K562 (cell line): ENCODE measurements around the gene COMMD10. TPM values are rescaled to one million over a fixed set of nuclear protein-coding genes. Genes with fewer than 3 reads are reported as not detected.
A peak's percentile ranks its signal among the peaks of the same experiment; 100 is the strongest.

ENCODE experiments used
- ATF1 ChIP-seq, 2 experiments: fragments of 450-650 bp in 1 of 2; IDR thresholded peaks; 2 replicates each; pipeline ENCODE4 v1.6.1; 2016; ENCODE audit warnings: missing compliant biosample characterization in 1 of 2, missing genetic modification characterization in 1 of 2
- ATF2 ChIP-seq: sonication (generic); formaldehyde crosslinking; IDR thresholded peaks from 2 replicates; pipeline ENCODE4 v1.8.1; 2022; ENCODE audit warnings: missing genetic modification reagents
- CEBPB ChIP-seq: fragments of 450-650 bp; IDR thresholded peaks from 2 replicates; pipeline ENCODE4 v1.6.1; 2016; ENCODE audit warnings: missing genetic modification characterization, missing compliant biosample characterization
- CHCHD3 ChIP-seq: fragments of 250-450 bp; sonication (Bioruptor Pico); IDR thresholded peaks from 2 replicates; pipeline ENCODE4 v2.1.2; 2022; ENCODE audit warnings: mild to moderate bottlenecking
- ETV1 ChIP-seq: fragments of 450-650 bp; conservative IDR thresholded peaks from 2 replicates; pipeline ENCODE4 v1.6.1; 2016; ENCODE audit warnings: missing genetic modification characterization, control low read depth, low read depth, missing compliant biosample characterization
- NEUROD1 ChIP-seq: fragments of 150-350 bp; IDR thresholded peaks from 2 replicates; pipeline ENCODE4 v1.6.1; 2014; ENCODE audit warnings: borderline replicate concordance, low read length, low read depth; ENCODE audit not compliant: partially characterized antibody
- PCBP1 ChIP-seq: fragments of 200-400 bp; formaldehyde crosslinking; IDR thresholded peaks from 2 replicates; pipeline ENCODE4 v1.6.1; 2018; ENCODE audit warnings: mild to moderate bottlenecking, low read depth, low read length; ENCODE audit not compliant: poor library complexity, severe bottlenecking
- RHOXF2B ChIP-seq: fragments of 250-450 bp; sonication (Bioruptor Pico); conservative IDR thresholded peaks from 2 replicates; pipeline ENCODE4 v1.5.1; 2021
- SIN3B ChIP-seq: fragments of 450-650 bp; IDR thresholded peaks from 2 replicates; pipeline ENCODE4 v1.6.1; 2017; ENCODE audit warnings: low read depth, mild to moderate bottlenecking, moderate library complexity
- SLC30A9 ChIP-seq: fragments of 250-450 bp; sonication (Bioruptor Pico); IDR thresholded peaks from 2 replicates; pipeline ENCODE4 v1.8.0; 2022; ENCODE audit warnings: mild to moderate bottlenecking, moderate library complexity
- STAT5A ChIP-seq: IDR thresholded peaks from 2 replicates; pipeline ENCODE4 v1.6.1; 2012; ENCODE audit warnings: low read length, inconsistent platforms, borderline replicate concordance
- TBL1XR1 ChIP-seq, 2 experiments: IDR thresholded peaks; 2 replicates each; pipeline ENCODE4 v1.6.1; 2012; ENCODE audit warnings: improper control_type of control experiment in 2 of 2, low read length in 2 of 2, mild to moderate bottlenecking in 1 of 2
- ZBTB9 ChIP-seq: fragments of 450-650 bp; formaldehyde crosslinking; IDR thresholded peaks from 2 replicates; pipeline ENCODE4 v1.4.0; 2020; ENCODE audit warnings: mild to moderate bottlenecking, moderate library complexity
- ZFX ChIP-seq: sonication (generic); formaldehyde crosslinking; IDR thresholded peaks from 2 replicates; pipeline ENCODE4 v1.8.0; 2022; ENCODE audit warnings: mild to moderate bottlenecking, missing genetic modification reagents, moderate library complexity
- ZNF121 ChIP-seq: sonication (generic); formaldehyde crosslinking; conservative IDR thresholded peaks from 2 replicates; pipeline ENCODE4 v1.8.0; 2022; ENCODE audit warnings: missing genetic modification reagents
- ZNF436 ChIP-seq: fragments of 250-450, 450-650 bp; sonication (Bioruptor Pico); formaldehyde crosslinking; IDR thresholded peaks from 2 replicates; pipeline ENCODE4 v1.7.0; 2020; ENCODE audit warnings: mild to moderate bottlenecking
- ZNF717 ChIP-seq: fragments of 250-450 bp; sonication (Bioruptor Pico); IDR thresholded peaks from 2 replicates; pipeline ENCODE4 v1.5.0; 2021
- polyA plus RNA-seq, 8 experiments: library from polyadenylated mRNA; depleted of rRNA in 4 of 8; stranded (reverse) in 5 of 8; unstranded in 3 of 8; fragments of >200 nt; fragmentation: Nextera tagmentation in 2 of 8; fragmentation: Illumina TruSeq in 1 of 8; extraction: Ambion mirVana in 2 of 8; extraction: Trizol in 1 of 8; gene quantifications; 2 replicates each; pipeline versions ENCODE4 v1.2.1 to v1.2.3, GENCODE V29; 2011 to 2014; ENCODE audit warnings: inconsistent platforms in 1 of 8, missing spikeins in 1 of 8
- total RNA-seq, 7 experiments: library from RNA; depleted of rRNA in 6 of 7; stranded (reverse); fragments of >200 nt in 6 of 7; fragmentation: Illumina TruSeq in 2 of 7; extraction: Trizol in 2 of 7; gene quantifications; 2 replicates each; pipeline versions ENCODE4 v1.2.1 to v1.2.3, GENCODE V29; 2011 to 2021; ENCODE audit warnings: low replicate concordance in 1 of 7
- TF ChIP-seq, protein P1 (sequence below), 3 experiments: fragments of 200-800 bp in 1 of 3; sonication (Bioruptor generic) in 1 of 3; sonication (generic) in 1 of 3; formaldehyde crosslinking in 1 of 3; IDR thresholded peaks; 2 replicates each; pipeline versions ENCODE4 v1.6.1 to v1.8.0; 2016 to 2022; ENCODE audit warnings: mild to moderate bottlenecking in 2 of 3, missing compliant biosample characterization in 2 of 3, missing genetic modification characterization in 2 of 3, missing genetic modification reagents in 1 of 3
- TF ChIP-seq, protein P2 (sequence below): sonication (generic); formaldehyde crosslinking; IDR thresholded peaks from 2 replicates; pipeline ENCODE4 v1.9.0; 2022; ENCODE audit warnings: mild to moderate bottlenecking, missing genetic modification reagents
- TF ChIP-seq, protein P3 (sequence below), 2 experiments: fragments of 200-800 bp in 1 of 2; sonication (Bioruptor generic) in 1 of 2; sonication (generic) in 1 of 2; formaldehyde crosslinking in 1 of 2; IDR thresholded peaks in 1 of 2; conservative IDR thresholded peaks in 1 of 2; 2 replicates each; pipeline versions ENCODE4 v1.5.0 to v1.6.1; 2016 to 2020; ENCODE audit warnings: missing compliant biosample characterization in 1 of 2, missing genetic modification characterization in 1 of 2, missing genetic modification reagents in 1 of 2

Gene COMMD10
- total and polyA plus RNA-seq, 9 of the 15 experiments (the other 6 are each of a cell fraction or from before 2014, with no cell fraction given): 17.9 to 101 (median 28.0) TPM

DNA sequence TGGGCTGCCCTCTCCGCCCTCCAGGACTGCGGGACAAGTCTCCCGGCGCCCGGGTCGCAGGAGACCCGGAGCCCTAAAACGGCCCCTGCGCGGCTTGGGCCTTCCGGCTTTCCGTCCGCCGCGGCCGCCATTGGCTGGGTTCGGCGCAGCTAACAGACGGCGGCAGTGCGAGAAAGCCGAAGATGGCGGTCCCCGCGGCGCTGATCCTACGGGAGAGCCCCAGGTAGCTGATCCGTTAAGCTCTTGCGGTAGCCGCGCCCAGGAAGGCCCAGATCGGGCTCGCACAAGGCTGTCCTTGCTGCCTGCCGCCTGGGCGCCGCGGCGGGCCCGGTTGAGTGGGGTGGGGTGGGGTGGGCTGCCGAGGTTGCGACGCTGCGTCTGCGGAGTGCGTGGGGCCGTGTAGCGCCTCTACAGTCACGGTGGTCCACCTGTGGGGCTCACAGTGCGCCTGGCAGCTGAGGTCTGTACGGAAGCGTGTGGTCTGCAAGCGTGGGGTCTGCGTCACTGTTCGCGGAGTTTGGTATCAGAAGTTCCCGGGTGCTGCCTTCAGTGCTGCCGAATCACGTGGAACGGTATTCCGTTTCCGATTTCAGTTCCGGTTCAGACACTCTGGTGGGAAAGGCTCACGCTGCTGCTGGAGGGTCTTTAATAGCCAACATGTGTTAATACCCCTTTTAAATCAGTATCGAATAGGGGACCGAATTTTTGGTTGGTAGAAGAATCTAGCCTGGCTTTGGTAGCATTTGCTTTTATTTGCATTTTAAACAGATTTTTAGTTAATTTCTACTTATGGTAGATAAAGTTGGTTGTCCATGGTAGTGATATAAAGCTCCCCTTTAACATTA lies at the start of gene COMMD10 (continued):
- TF ChIP-seq, protein P1, sequence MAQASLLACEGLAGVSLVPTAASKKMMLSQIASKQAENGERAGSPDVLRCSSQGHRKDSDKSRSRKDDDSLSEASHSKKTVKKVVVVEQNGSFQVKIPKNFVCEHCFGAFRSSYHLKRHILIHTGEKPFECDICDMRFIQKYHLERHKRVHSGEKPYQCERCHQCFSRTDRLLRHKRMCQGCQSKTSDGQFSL (CRISPR knock-in tag; IDR thresholded peaks at IDR 0.05): no peak
- TF ChIP-seq, protein P1 (tag; IDR thresholded peaks at IDR 0.05): no peak
- TF ChIP-seq SLC30A9 (no peak), PCBP1 (no peak), RHOXF2B (CRISPR knock-in tag) (no peak), CEBPB (tag) (no peak), STAT5A (no peak), ZBTB9 (no peak), ATF2 (CRISPR knock-in tag) (no peak), ZNF436 (no peak), SIN3B (peak; percentile 76; the same call in 1 of the 2 replicates), ZNF717 (CRISPR knock-in tag) (no peak), ZFX (CRISPR knock-in tag) (peak; percentile 96), ETV1 (tag) (peak; percentile 82), NEUROD1 (no peak), CHCHD3 (CRISPR knock-in tag) (no peak), TBL1XR1 (IDR thresholded peaks at IDR 0.05; ENCODE audit: low read length in 2 of 2) (no peak), ZNF121 (CRISPR knock-in tag) (0 out of 2 replicates have a peak, but pooled peaks have one; percentile 14), ATF1 (CRISPR knock-in tag; IDR thresholded peaks at IDR 0.05) (no peak), ATF1 (tag; IDR thresholded peaks at IDR 0.05) (peak; percentile 82)
- TF ChIP-seq, protein P2, sequence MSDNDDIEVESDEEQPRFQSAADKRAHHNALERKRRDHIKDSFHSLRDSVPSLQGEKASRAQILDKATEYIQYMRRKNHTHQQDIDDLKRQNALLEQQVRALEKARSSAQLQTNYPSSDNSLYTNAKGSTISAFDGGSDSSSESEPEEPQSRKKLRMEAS (CRISPR knock-in tag): peak; percentile 91
- TF ChIP-seq, protein P3, sequence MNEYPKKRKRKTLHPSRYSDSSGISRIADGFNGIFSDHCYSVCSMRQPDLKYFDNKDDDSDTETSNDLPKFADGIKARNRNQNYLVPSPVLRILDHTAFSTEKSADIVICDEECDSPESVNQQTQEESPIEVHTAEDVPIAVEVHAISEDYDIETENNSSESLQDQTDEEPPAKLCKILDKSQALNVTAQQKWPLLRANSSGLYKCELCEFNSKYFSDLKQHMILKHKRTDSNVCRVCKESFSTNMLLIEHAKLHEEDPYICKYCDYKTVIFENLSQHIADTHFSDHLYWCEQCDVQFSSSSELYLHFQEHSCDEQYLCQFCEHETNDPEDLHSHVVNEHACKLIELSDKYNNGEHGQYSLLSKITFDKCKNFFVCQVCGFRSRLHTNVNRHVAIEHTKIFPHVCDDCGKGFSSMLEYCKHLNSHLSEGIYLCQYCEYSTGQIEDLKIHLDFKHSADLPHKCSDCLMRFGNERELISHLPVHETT (CRISPR knock-in tag; conservative IDR thresholded peaks at IDR 0.05 in 1 of 2, IDR thresholded peaks at IDR 0.05 in 1 of 2): peak in 1 of 2 experiments; percentile 44; a peak in 1 of 4 replicates
